Measurements from ENCODE around the gene NEU2. TPM values are rescaled to one million over a fixed set of nuclear protein-coding genes. Genes with fewer than 3 reads are reported as not detected.
A peak's percentile ranks its signal among the peaks of the same experiment; 100 is the strongest.

Gene NEU2
- total RNA-seq, 1 experiment from 2014 or later = not detected

GRCh38 chr2:233000886-233001750, 31.4 kb upstream of the NEU2 start:
- Mint-ChIP-seq H3K4me1 (0 out of 4 replicates have a peak, but pooled peaks cover 0 to 4% of the 10 kb centered on the region in 2 experiments), H3K27me3 (ENCODE audit: low read depth) (no peaks in the 10 kb centered on the region; the same call in 1 of the 2 replicates), H3K36me3 (ENCODE audit: insufficient read depth in 1 of 3, low read depth in 3 of 3) (no peaks in the 10 kb centered on the region), H3K4me3 (no peak overlapping the region), H3K27ac (peak overlapping the region in 1 of 3 experiments; percentile 18; a peak in 1 of 7 replicates), H3K9me3 (no peaks in the 10 kb centered on the region)
- H2BK12ac ChIP-seq (ENCODE audit: insufficient read length, low read depth, low read length) = no peak overlapping the region
- no peaks in the 10 kb centered on the region for H3K23me2 ChIP-seq (ENCODE audit: insufficient read length, low read depth, low read length, poor library complexity, severe bottlenecking)
- H4K91ac ChIP-seq (ENCODE audit: insufficient read length, low read depth, low read length) = no peak overlapping the region
- H2BK120ac ChIP-seq (ENCODE audit: low read depth, low read length, poor library complexity, severe bottlenecking) = no peak overlapping the region
- no peak for DNase-seq
- no peak overlapping the region for H3K4me2 ChIP-seq (ENCODE audit: insufficient read depth, insufficient read length, low read length)
- H3K14ac ChIP-seq (ENCODE audit: insufficient read depth, low read length) = no peak overlapping the region
- no peak overlapping the region for H2AK5ac ChIP-seq (ENCODE audit: insufficient read length, low read length)
- no CpG with 5 or more reads among the region's 20 CpGs for WGBS (ENCODE audit: extremely low coverage, insufficient read length, low lambda C conversion rate)
- H2BK5ac ChIP-seq (ENCODE audit: insufficient read length, low read length) = no peak overlapping the region
- H3K79me1 ChIP-seq (ENCODE audit: insufficient read depth, low read depth, low read length, poor library complexity, severe bottlenecking) = no peaks in the 10 kb centered on the region
- H4K8ac ChIP-seq (replicated peaks; ENCODE audit: insufficient read length, low read depth, low read length) = no peak overlapping the region
- H3K9me3 ChIP-seq (ENCODE audit: control insufficient read depth, low read depth, low read length) = no peaks in the 10 kb centered on the region
- H3K4me1 ChIP-seq (ENCODE audit: insufficient read depth, low read length) = no peaks in the 10 kb centered on the region
- no peak for TF ChIP-seq CTCF (conservative IDR thresholded peaks at IDR 0.05)
- no peaks in the 10 kb centered on the region for H3K27me3 ChIP-seq (ENCODE audit: insufficient read depth, low read length)
- H2BK20ac ChIP-seq (ENCODE audit: low read depth, low read length, poor library complexity, severe bottlenecking) = no peak overlapping the region
- H3K79me2 ChIP-seq (ENCODE audit: insufficient read depth, low read length) = no peaks in the 10 kb centered on the region
- no peak overlapping the region for H3K27ac ChIP-seq (ENCODE audit: insufficient read length, low read depth, low read length)
- H2BK15ac ChIP-seq (ENCODE audit: low read depth, low read length) = no peak overlapping the region
- no peak overlapping the region for H3K23ac ChIP-seq (ENCODE audit: insufficient read length, low read depth, low read length)
- no peak overlapping the region for H3K4ac ChIP-seq (ENCODE audit: low read depth, low read length)
- no peak overlapping the region for H2AFZ ChIP-seq (ENCODE audit: low read length)
- H4K20me1 ChIP-seq (ENCODE audit: control insufficient read depth, insufficient read depth, insufficient read length) = no peaks in the 10 kb centered on the region
- H3K56ac ChIP-seq (ENCODE audit: insufficient read length, low read depth, low read length) = no peak overlapping the region
- no peak overlapping the region for H3T11ph ChIP-seq (ENCODE audit: low read length)
- no peak overlapping the region for H3K9ac ChIP-seq (ENCODE audit: extremely low read depth, insufficient read length, low read length)
- no peak overlapping the region for H3K18ac ChIP-seq (ENCODE audit: insufficient read length, low read depth, low read length)
- no peak overlapping the region for H4K5ac ChIP-seq (ENCODE audit: insufficient read length, low read depth, low read length)

Measured in H9 (cell line).